ENCODE measurements around the gene DENND1B. TPM values are rescaled to one million over a fixed set of nuclear protein-coding genes. Genes with fewer than 3 reads are reported as not detected.
"Not testable (repeated sequence)": the region's sequence is repeated elsewhere in the genome, so short reads cannot be mapped to it uniquely, and the experiment has no call there.

DENND1B gene
- polyA plus RNA-seq, 4 donors, result 5.0 to 16.1 (median 10.2) TPM

DNA sequence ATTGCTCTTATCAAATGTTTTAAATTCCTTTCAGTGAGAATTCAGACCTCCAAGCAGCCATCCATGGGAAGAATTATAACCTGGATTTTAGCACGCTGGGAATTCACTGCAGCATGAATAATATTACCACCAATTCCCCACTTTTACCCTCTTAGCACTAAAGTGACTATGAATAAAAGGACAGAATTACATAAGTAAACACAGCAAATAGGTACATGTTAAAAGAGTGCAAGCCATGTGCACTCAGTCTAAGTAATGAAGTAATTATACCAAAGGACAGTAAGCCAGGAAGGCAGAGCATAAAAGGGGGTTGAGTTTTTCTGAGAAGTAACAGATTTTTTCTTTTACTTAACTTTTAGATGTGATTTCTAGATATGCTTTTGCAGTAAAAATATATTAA lies 176.3 kb downstream of the DENND1B start:
- Histone ChIP-seq H3K27ac (ENCODE audit: low read depth in 1 of 3, low read length in 2 of 3) (no peak overlapping the region), H3K36me3 (ENCODE audit: control insufficient read depth in 3 of 3, insufficient read depth in 2 of 3, low read depth in 1 of 3, low read length in 3 of 3) (peaks cover 0 to 2% (median 0%) of the 10 kb centered on the region in 3 donors), H3K4me3 (ENCODE audit: low read depth in 1 of 3, low read length in 3 of 3) (no peak overlapping the region), H3K27me3 (ENCODE audit: control insufficient read depth in 3 of 3, insufficient read depth in 3 of 3, low read length in 3 of 3) (no peaks in the 10 kb centered on the region), H3K9me3 (ENCODE audit: control insufficient read depth in 2 of 2, insufficient read depth in 1 of 2, low read depth in 1 of 2, low read length in 1 of 2) (no peaks in the 10 kb centered on the region), H3K4me1 (ENCODE audit: control insufficient read depth in 3 of 3, insufficient read depth in 2 of 3, low read depth in 1 of 3, low read length in 2 of 3) (no peaks in the 10 kb centered on the region)
- FAIRE-seq (no peak), DNase-seq (no peak)
- 80 to 91% (median 90%) methylated on average over 1 of the region's 1 CpG for WGBS, 3 donors

DNA sequence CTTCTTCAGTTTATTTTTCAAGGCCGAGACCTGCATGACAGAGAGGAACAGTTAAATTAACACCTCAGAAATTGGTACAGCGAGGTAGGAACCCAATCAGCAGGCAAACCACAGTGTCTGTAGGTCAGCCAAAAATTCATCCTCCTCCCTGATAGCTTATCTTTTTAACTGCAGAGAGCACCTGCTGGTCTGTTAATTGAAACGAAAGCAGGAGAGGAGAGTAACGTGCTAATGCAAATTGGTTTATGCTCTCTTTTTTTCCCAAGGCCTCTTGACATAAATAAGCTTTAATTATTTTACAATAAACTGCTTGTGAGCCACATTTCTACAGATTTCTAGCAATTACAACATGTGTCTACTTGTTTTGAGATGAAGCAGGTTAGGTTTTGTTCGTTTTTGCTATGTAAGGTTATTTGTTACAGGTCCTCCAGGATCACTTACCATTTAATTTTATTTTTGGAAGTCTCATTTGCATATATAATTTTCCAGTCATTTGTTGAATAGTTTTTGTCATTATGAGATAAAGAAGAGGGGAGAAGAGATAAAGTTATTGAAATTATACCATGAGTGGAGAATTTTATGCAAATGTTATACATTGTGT lies 179.9 kb downstream of the DENND1B start:
- H3K4me1 ChIP-seq (ENCODE audit: control insufficient read depth in 3 of 3, insufficient read depth in 2 of 3, low read depth in 1 of 3, low read length in 2 of 3), result no peaks in the 10 kb centered on the region
- no peak overlapping the region for H3K27ac ChIP-seq (ENCODE audit: low read depth in 1 of 3, low read length in 2 of 3)
- H3K36me3 ChIP-seq (ENCODE audit: control insufficient read depth in 3 of 3, insufficient read depth in 2 of 3, low read depth in 1 of 3, low read length in 3 of 3), result peaks cover 0 to 2% (median 0%) of the 10 kb centered on the region in 3 donors
- H3K9me3 ChIP-seq (ENCODE audit: control insufficient read depth in 2 of 2, insufficient read depth in 1 of 2, low read depth in 1 of 2, low read length in 1 of 2), result no peaks in the 10 kb centered on the region
- 22 to 64% (median 49%) methylated on average over 5 of the region's 5 CpGs for WGBS, 3 donors
- DNase-seq (no peak), FAIRE-seq (no peak)
- H3K4me3 ChIP-seq (ENCODE audit: low read depth in 1 of 3, low read length in 3 of 3), result no peak overlapping the region
- H3K27me3 ChIP-seq (ENCODE audit: control insufficient read depth in 3 of 3, insufficient read depth in 3 of 3, low read length in 3 of 3), result no peaks in the 10 kb centered on the region

DNA sequence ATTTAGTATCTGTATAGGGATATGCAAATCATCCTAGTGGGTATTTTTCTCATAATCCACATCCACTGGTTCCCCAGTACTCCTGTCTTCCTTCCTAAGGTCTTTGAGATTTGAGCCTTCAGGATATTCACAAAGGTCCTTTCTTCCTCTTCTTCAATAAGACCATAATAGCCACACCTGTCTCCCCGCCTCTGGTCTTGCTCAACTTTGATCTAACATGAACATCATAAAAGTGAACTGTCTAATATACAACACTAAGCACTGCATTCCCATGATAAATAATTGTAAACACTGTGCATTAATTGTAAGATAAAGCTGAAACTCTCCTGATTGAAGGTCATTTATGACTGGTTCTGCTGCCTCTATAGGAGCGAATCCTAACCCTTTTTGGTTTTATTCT lies 184.6 kb downstream of the DENND1B start:
- Histone ChIP-seq H3K4me1 (ENCODE audit: control insufficient read depth in 3 of 3, insufficient read depth in 2 of 3, low read depth in 1 of 3, low read length in 2 of 3) (no peaks in the 10 kb centered on the region), H3K9me3 (ENCODE audit: control insufficient read depth in 2 of 2, insufficient read depth in 1 of 2, low read depth in 1 of 2, low read length in 1 of 2) (peaks cover 0 to 4% of the 10 kb centered on the region in 2 donors), H3K27me3 (ENCODE audit: control insufficient read depth in 3 of 3, insufficient read depth in 3 of 3, low read length in 3 of 3) (no peaks in the 10 kb centered on the region), H3K27ac (ENCODE audit: low read depth in 1 of 3, low read length in 2 of 3) (no peak overlapping the region), H3K4me3 (ENCODE audit: low read depth in 1 of 3, low read length in 3 of 3) (no peak overlapping the region), H3K36me3 (ENCODE audit: control insufficient read depth in 3 of 3, insufficient read depth in 2 of 3, low read depth in 1 of 3, low read length in 3 of 3) (peaks cover 0 to 2% (median 2%) of the 10 kb centered on the region in 3 donors)
- 39 to 69% (median 41%) methylated on average over 2 of the region's 2 CpGs for WGBS, 3 donors
- DNase-seq, result peak; percentile 6 to 70
- no peak for FAIRE-seq

DNA sequence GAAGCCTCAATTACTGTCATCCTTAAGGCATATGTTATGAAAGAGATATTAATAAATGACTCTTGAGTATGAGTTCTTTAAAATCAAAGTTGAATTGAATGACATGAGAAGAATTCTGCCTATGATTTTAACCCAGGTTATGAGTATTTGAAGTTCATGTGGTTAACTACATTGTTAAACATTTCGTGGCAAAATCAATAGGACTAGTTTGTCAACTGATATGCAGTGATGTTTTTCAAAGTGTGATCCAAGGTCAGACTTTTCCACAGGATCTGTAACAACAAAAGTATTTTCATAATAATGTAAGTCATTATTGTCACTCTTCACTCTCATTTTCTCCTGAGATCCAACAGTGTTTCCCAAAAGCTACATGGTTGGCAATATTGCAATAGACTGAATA lies 189.5 kb downstream of the DENND1B start:
- Histone ChIP-seq H3K27me3 (ENCODE audit: control insufficient read depth in 3 of 3, insufficient read depth in 3 of 3, low read length in 3 of 3) (no peaks in the 10 kb centered on the region), H3K4me1 (ENCODE audit: control insufficient read depth in 3 of 3, insufficient read depth in 2 of 3, low read depth in 1 of 3, low read length in 2 of 3) (no peaks in the 10 kb centered on the region), H3K9me3 (ENCODE audit: control insufficient read depth in 2 of 2, insufficient read depth in 1 of 2, low read depth in 1 of 2, low read length in 1 of 2) (peaks cover 0 to 4% of the 10 kb centered on the region in 2 donors), H3K4me3 (ENCODE audit: low read depth in 1 of 3, low read length in 3 of 3) (no peak overlapping the region), H3K27ac (ENCODE audit: low read depth in 1 of 3, low read length in 2 of 3) (no peak overlapping the region), H3K36me3 (ENCODE audit: control insufficient read depth in 3 of 3, insufficient read depth in 2 of 3, low read depth in 1 of 3, low read length in 3 of 3) (peaks cover 0 to 2% (median 0%) of the 10 kb centered on the region in 3 donors)
- no peak for FAIRE-seq
- DNase-seq, result no peak
- 83 to 86% (median 83%) methylated on average over 1 of the region's 1 CpG for WGBS, 3 donors

DNA sequence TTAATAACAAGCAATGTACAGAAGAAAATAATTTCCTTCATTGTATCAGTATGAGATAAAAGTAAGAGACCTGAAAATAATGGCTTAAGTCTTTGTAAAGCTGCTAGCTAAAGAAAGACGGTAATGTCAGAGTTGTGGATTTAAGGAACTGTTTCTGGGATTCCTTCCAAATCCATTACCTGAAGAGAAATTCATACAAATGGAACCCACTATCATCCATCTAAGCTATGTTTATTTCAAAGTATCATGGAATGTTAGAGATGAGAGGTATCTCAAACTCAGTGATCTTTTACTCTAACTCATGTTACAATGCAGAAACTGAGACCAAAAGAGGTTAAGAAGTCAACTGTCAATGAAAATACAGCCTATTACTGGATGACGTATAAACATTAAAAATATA lies 197.7 kb downstream of the DENND1B start:
- Histone ChIP-seq H3K4me3 (ENCODE audit: low read depth in 1 of 3, low read length in 3 of 3) (no peak overlapping the region), H3K4me1 (ENCODE audit: control insufficient read depth in 3 of 3, insufficient read depth in 2 of 3, low read depth in 1 of 3, low read length in 2 of 3) (no peaks in the 10 kb centered on the region), H3K27ac (ENCODE audit: low read depth in 1 of 3, low read length in 2 of 3) (no peak overlapping the region), H3K9me3 (ENCODE audit: control insufficient read depth in 2 of 2, insufficient read depth in 1 of 2, low read depth in 1 of 2, low read length in 1 of 2) (no peaks in the 10 kb centered on the region), H3K36me3 (ENCODE audit: control insufficient read depth in 3 of 3, insufficient read depth in 2 of 3, low read depth in 1 of 3, low read length in 3 of 3) (peaks cover 0 to 2% (median 1%) of the 10 kb centered on the region in 3 donors), H3K27me3 (ENCODE audit: control insufficient read depth in 3 of 3, insufficient read depth in 3 of 3, low read length in 3 of 3) (no peaks in the 10 kb centered on the region)
- FAIRE-seq (no peak), DNase-seq (no peak)
- 94 to 95% (median 94%) methylated on average over 2 of the region's 2 CpGs for WGBS, 3 donors

DNA sequence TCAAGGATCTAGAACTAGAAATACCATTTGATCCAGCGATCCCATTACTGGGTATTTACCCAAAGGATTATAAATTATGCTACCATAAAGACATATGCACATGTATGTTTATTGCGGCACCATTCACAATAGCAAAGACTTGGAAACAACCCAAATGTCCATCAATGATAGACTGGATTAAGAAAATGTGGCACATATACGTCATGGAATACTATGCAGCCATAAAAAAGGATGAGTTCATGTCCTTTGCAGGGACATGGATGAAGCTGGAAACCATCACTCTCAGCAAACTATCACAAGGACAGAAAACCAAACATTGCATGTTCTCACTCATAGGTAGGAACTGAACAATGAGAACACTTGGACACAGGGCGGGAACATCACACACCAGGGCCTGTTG lies 199.7 kb downstream of the DENND1B start:
- not testable (repeated sequence) for FAIRE-seq; H3K27ac ChIP-seq (ENCODE audit: low read depth in 1 of 3, low read length in 2 of 3); H3K27me3 ChIP-seq (ENCODE audit: control insufficient read depth in 3 of 3, insufficient read depth in 3 of 3, low read length in 3 of 3); H3K36me3 ChIP-seq (ENCODE audit: control insufficient read depth in 3 of 3, insufficient read depth in 2 of 3, low read depth in 1 of 3, low read length in 3 of 3); H3K4me3 ChIP-seq (ENCODE audit: low read depth in 1 of 3, low read length in 3 of 3); H3K9me3 ChIP-seq (ENCODE audit: control insufficient read depth in 2 of 2, insufficient read depth in 1 of 2, low read depth in 1 of 2, low read length in 1 of 2); H3K4me1 ChIP-seq (ENCODE audit: control insufficient read depth in 3 of 3, insufficient read depth in 2 of 3, low read depth in 1 of 3, low read length in 2 of 3); DNase-seq
- WGBS, 3 donors, result 94 to 99% (median 97%) methylated on average over 4 of the region's 4 CpGs

DNA sequence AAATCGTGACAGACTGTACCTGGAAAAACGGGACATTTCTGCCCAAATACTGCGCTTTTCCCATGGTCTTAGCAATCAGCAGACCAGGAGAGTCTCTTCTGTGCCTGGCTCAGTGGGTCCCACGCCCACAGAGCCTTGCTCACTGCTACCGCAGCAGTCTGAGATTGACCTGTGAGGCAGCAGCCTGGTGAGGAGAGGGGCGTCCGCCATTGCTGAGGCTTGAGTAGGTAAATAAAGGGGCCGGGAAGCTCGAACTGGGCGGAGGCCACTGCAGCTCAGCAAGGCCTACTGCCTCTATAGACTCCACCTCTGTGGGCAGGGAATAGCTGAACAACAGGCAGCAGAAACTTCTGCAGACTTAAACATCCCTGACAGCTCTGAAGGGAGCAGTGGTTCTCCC lies 203.1 kb downstream of the DENND1B start:
- DNase-seq (no peak), FAIRE-seq (no peak)
- 95 to 96% (median 96%) methylated on average over 10 of the region's 10 CpGs for WGBS, 3 donors
- H3K9me3 ChIP-seq (ENCODE audit: control insufficient read depth in 2 of 2, insufficient read depth in 1 of 2, low read depth in 1 of 2, low read length in 1 of 2), result peaks cover 0 to 3% of the 10 kb centered on the region in 2 donors
- no peak overlapping the region for H3K27ac ChIP-seq (ENCODE audit: low read depth in 1 of 3, low read length in 2 of 3)
- no peaks in the 10 kb centered on the region for H3K4me1 ChIP-seq (ENCODE audit: control insufficient read depth in 3 of 3, insufficient read depth in 2 of 3, low read depth in 1 of 3, low read length in 2 of 3)
- H3K4me3 ChIP-seq (ENCODE audit: low read depth in 1 of 3, low read length in 3 of 3), result no peak overlapping the region
- H3K27me3 ChIP-seq (ENCODE audit: control insufficient read depth in 3 of 3, insufficient read depth in 3 of 3, low read length in 3 of 3), result no peaks in the 10 kb centered on the region
- peaks cover 0 to 10% (median 1%) of the 10 kb centered on the region in 3 donors for H3K36me3 ChIP-seq (ENCODE audit: control insufficient read depth in 3 of 3, insufficient read depth in 2 of 3, low read depth in 1 of 3, low read length in 3 of 3)

DNA sequence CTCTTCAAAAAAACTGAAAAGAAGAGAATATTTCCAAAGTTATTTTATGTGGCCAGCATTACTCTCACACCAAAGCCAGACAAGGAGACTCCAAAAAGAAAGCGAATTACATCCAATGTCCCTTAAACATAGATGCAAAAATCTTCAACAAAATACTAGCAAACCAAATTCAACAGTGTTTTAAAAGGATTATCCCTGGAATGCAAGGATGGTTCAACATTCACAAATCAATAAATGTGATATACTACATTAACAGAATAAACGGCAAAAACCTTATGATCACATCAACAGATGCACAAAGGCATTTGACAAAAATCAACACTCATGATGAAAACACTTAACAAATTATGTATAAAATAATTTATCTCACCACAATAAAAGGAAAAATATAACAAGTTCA lies 207.8 kb downstream of the DENND1B start:
- H3K4me1 ChIP-seq (ENCODE audit: control insufficient read depth in 3 of 3, insufficient read depth in 2 of 3, low read depth in 1 of 3, low read length in 2 of 3), result no peaks in the 10 kb centered on the region
- no peak for FAIRE-seq
- 97 to 100% (median 99%) methylated on average over 2 of the region's 2 CpGs for WGBS, 3 donors
- no peak overlapping the region for H3K4me3 ChIP-seq (ENCODE audit: low read depth in 1 of 3, low read length in 3 of 3)
- no peaks in the 10 kb centered on the region for H3K27me3 ChIP-seq (ENCODE audit: control insufficient read depth in 3 of 3, insufficient read depth in 3 of 3, low read length in 3 of 3)
- no peak for DNase-seq
- peaks cover 0 to 7% (median 1%) of the 10 kb centered on the region in 3 donors for H3K36me3 ChIP-seq (ENCODE audit: control insufficient read depth in 3 of 3, insufficient read depth in 2 of 3, low read depth in 1 of 3, low read length in 3 of 3)
- no peak overlapping the region for H3K27ac ChIP-seq (ENCODE audit: low read depth in 1 of 3, low read length in 2 of 3)
- peaks cover 0 to 6% of the 10 kb centered on the region in 2 donors for H3K9me3 ChIP-seq (ENCODE audit: control insufficient read depth in 2 of 2, insufficient read depth in 1 of 2, low read depth in 1 of 2, low read length in 1 of 2)

DNA sequence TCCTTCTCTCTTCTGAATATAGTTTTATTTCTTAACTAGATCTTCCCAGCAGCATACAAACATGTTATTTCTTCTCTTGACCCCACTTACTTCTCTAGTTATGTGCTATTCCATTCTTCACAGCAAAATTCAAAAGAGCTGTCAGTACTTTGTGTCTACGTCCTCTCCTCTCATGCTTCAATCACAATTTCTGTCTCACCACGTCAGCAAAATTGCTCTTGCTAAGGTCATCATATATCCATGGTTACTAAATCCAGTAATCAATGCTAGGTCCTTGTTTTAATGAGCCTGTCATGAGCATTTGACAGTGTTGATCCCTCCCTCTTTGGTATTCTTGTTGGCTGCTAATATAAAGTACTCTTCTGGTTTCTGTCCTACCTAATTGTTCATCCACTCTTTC lies 214.2 kb downstream of the DENND1B start:
- peaks cover 0 to 7% (median 0%) of the 10 kb centered on the region in 3 donors for H3K36me3 ChIP-seq (ENCODE audit: control insufficient read depth in 3 of 3, insufficient read depth in 2 of 3, low read depth in 1 of 3, low read length in 3 of 3)
- peaks cover 0 to 4% of the 10 kb centered on the region in 2 donors for H3K9me3 ChIP-seq (ENCODE audit: control insufficient read depth in 2 of 2, insufficient read depth in 1 of 2, low read depth in 1 of 2, low read length in 1 of 2)
- no peaks in the 10 kb centered on the region for H3K4me1 ChIP-seq (ENCODE audit: control insufficient read depth in 3 of 3, insufficient read depth in 2 of 3, low read depth in 1 of 3, low read length in 2 of 3)
- no peaks in the 10 kb centered on the region for H3K27me3 ChIP-seq (ENCODE audit: control insufficient read depth in 3 of 3, insufficient read depth in 3 of 3, low read length in 3 of 3)
- no peak for DNase-seq
- 93 to 94% (median 93%) methylated on average over 2 of the region's 2 CpGs for WGBS, 3 donors
- H3K27ac ChIP-seq (ENCODE audit: low read depth in 1 of 3, low read length in 2 of 3), result no peak overlapping the region
- no peak overlapping the region for H3K4me3 ChIP-seq (ENCODE audit: low read depth in 1 of 3, low read length in 3 of 3)
- no peak for FAIRE-seq

Data from small intestine (tissue), 7 donors.